Right cardiac atrium (tissue), 5 donors: ENCODE results near the gene WDR27. TPM values are rescaled to one million over a fixed set of nuclear protein-coding genes. Genes with fewer than 3 reads are reported as not detected.

Experiments used
- ATAC-seq, 2 donors: fragments of 200-7000 bp; cut with Tn5 transposase; one replicate each; pipeline versions ENCODE4 v1.8.0 to v1.9.1; 2020; ENCODE audit warnings: moderate library complexity in 2 of 2, mild to moderate bottlenecking in 1 of 2
- DNase-seq, 3 donors: peaks; one replicate each; pipeline ENCODE4 v3.0.0-alpha.2; 2020
- H3K27ac ChIP-seq: one replicate; pipeline ENCODE4 v1.5.1; 2013; ENCODE audit warnings: mild to moderate bottlenecking, low read length, control low read depth, moderate library complexity
- H3K27me3 ChIP-seq: one replicate; pipeline ENCODE4 v1.6.1; 2013; ENCODE audit not compliant: control insufficient read depth, insufficient read depth
- H3K4me1 ChIP-seq: one replicate; pipeline ENCODE4 v1.6.1; 2013; ENCODE audit warnings: low read length; ENCODE audit not compliant: control insufficient read depth, insufficient read depth
- H3K4me3 ChIP-seq: one replicate; pipeline ENCODE4 v1.5.1; 2013; ENCODE audit warnings: low read length, control low read depth
- H3K9me3 ChIP-seq: one replicate; pipeline ENCODE4 v1.6.1; 2013; ENCODE audit warnings: low read length; ENCODE audit not compliant: control insufficient read depth
- WGBS: extraction: QIAGEN DNeasy Blood & Tissue Kit; methylation state at CpG from one replicate; pipeline ENCODE4 v1.1.7; 2013; 5-methylcytosine and 5-hydroxymethylcytosine counted together
- intact Hi-C, 4 donors: fragments of 100-400 bp; cut with DNase I; formaldehyde crosslinking; loops; one replicate each; pipeline versions ENCODE4 v1.11.0 to v1.14.0; 2022 to 2023
- polyA plus RNA-seq: library from polyadenylated mRNA; stranded (reverse); fragments of 200-250 nt; gene quantifications from one replicate; pipeline ENCODE4 v1.2.3, GENCODE V29; 2013
- total RNA-seq, 4 donors: library from RNA; stranded (reverse); fragmentation: NEBNext Ultra II Directional; extraction: Animal tissue kit (Norgen Biotek cat#: 25700); gene quantifications; one replicate each; pipeline ENCODE4 v1.2.1, GENCODE V29; 2021
- donor health status: healthy with polysubstance abuse.
- donor health status: DM: no; HTN: yes; CAD: no.
- donor health status: DM: no; HTN: no; CAD: no.
- donor health status: DM: no; HTN: yes; CAD: no; lungs with severe emphysema.
- donor health status: DM: yes; HTN: yes; CAD: no.

The WDR27 gene
- total and polyA plus RNA-seq, 5 donors: 6.3 to 13.6 (median 11.1) TPM

- DNase-seq: no peak
- H3K9me3 ChIP-seq: no peaks in the 10 kb centered on the region
- intact Hi-C loops: no loop called here
- H3K4me3 ChIP-seq: no peak overlapping the region
- H3K4me1 ChIP-seq: no peaks in the 10 kb centered on the region
- no peak overlapping the region for H3K27ac ChIP-seq
- no peak for ATAC-seq
- H3K27me3 ChIP-seq: no peaks in the 10 kb centered on the region
- 92% methylated on average over 26 of the region's 26 CpGs for WGBS
These were observed 41.0 kb downstream of the WDR27 start for GRCh38 chr6:169660751-169661390.

- H3K4me3 ChIP-seq: no peak overlapping the region
- no peaks in the 10 kb centered on the region for H3K4me1 ChIP-seq
- H3K27ac ChIP-seq: no peak overlapping the region
- ATAC-seq (no peak), DNase-seq (peak in 1 of 3 donors; percentile 30)
- intact Hi-C loops: no loop called here
- no peaks in the 10 kb centered on the region for H3K27me3 ChIP-seq
- H3K9me3 ChIP-seq: no peaks in the 10 kb centered on the region
- 97% methylated on average over 26 of the region's 26 CpGs for WGBS
These were observed 41.8 kb downstream of the WDR27 start for GRCh38 chr6:169659820-169660610.

- DNase-seq (peak in 1 of 3 donors; percentile 28), ATAC-seq (no peak)
- H3K27ac ChIP-seq: no peak overlapping the region
- H3K4me3 ChIP-seq: no peak overlapping the region
- WGBS: 90% methylated on average over 13 of the region's 13 CpGs
- H3K4me1 ChIP-seq: no peaks in the 10 kb centered on the region
- intact Hi-C loops: no loop called here
- H3K9me3 ChIP-seq: no peaks in the 10 kb centered on the region
- no peaks in the 10 kb centered on the region for H3K27me3 ChIP-seq
These were observed 44.6 kb downstream of the WDR27 start for GRCh38 chr6:169657284-169657610.

GRCh38 chr6:169656546-169657283, 45.1 kb downstream of the WDR27 start:
- Histone ChIP-seq H3K27ac (no peak overlapping the region), H3K27me3 (no peaks in the 10 kb centered on the region), H3K4me1 (no peaks in the 10 kb centered on the region), H3K9me3 (no peaks in the 10 kb centered on the region), H3K4me3 (no peak overlapping the region)
- ATAC-seq: no peak
- 95% methylated on average over 23 of the region's 23 CpGs for WGBS
- intact Hi-C loops: no loop called here
- peak in 1 of 3 donors; percentile 41 for DNase-seq

GRCh38 chr6:169654598-169655391, 47.0 kb downstream of the WDR27 start:
- DNase-seq (peak; percentile 47 to 91 (median 75)), ATAC-seq (peak; percentile 98)
- intact Hi-C loops: no loop called here
- Histone ChIP-seq H3K27me3 (no peaks in the 10 kb centered on the region), H3K4me1 (no peaks in the 10 kb centered on the region), H3K4me3 (peak overlapping the region; percentile 43), H3K9me3 (no peaks in the 10 kb centered on the region), H3K27ac (peak overlapping the region; percentile 66)
- whole genome bisulfite sequencing: 56% methylated on average over 46 of the region's 46 CpGs

- no peaks in the 10 kb centered on the region for H3K27me3 ChIP-seq
- ATAC-seq (peak in 1 of 2 donors; percentile 18), DNase-seq (no peak)
- no peak overlapping the region for H3K4me3 ChIP-seq
- H3K9me3 ChIP-seq: no peaks in the 10 kb centered on the region
- WGBS: 79% methylated on average over 6 of the region's 6 CpGs
- no peak overlapping the region for H3K27ac ChIP-seq
- intact Hi-C loops: no loop called here
- H3K4me1 ChIP-seq: no peaks in the 10 kb centered on the region
These were observed 48.1 kb downstream of the WDR27 start for GRCh38 chr6:169653691-169654090.

- Histone ChIP-seq H3K4me1 (no peaks in the 10 kb centered on the region), H3K27ac (no peak overlapping the region), H3K4me3 (no peak overlapping the region), H3K9me3 (no peaks in the 10 kb centered on the region), H3K27me3 (no peaks in the 10 kb centered on the region)
- WGBS: 96% methylated on average over 11 of the region's 11 CpGs
- no peak for DNase-seq
- intact Hi-C loops: no loop called here
- ATAC-seq: no peak
These were observed 48.9 kb downstream of the WDR27 start for GRCh38 chr6:169652896-169653295.

- intact Hi-C loops: no loop called here
- ATAC-seq: no peak
- no peaks in the 10 kb centered on the region for H3K9me3 ChIP-seq
- DNase-seq: no peak
- no peak overlapping the region for H3K27ac ChIP-seq
- H3K27me3 ChIP-seq: no peaks in the 10 kb centered on the region
- no peaks in the 10 kb centered on the region for H3K4me1 ChIP-seq
- no peak overlapping the region for H3K4me3 ChIP-seq
- 87% methylated on average over 12 of the region's 12 CpGs for WGBS
These were observed 50.3 kb downstream of the WDR27 start for GRCh38 chr6:169651498-169651897.

GRCh38 chr6:169650959-169651292, 50.9 kb downstream of the WDR27 start:
- H3K4me1 ChIP-seq: no peaks in the 10 kb centered on the region
- no peaks in the 10 kb centered on the region for H3K9me3 ChIP-seq
- DNase-seq (no peak), ATAC-seq (no peak)
- 89% methylated on average over 6 of the region's 6 CpGs for WGBS
- no peaks in the 10 kb centered on the region for H3K27me3 ChIP-seq
- no peak overlapping the region for H3K4me3 ChIP-seq
- intact Hi-C loops: no loop called here
- H3K27ac ChIP-seq: no peak overlapping the region

- H3K27me3 ChIP-seq: no peaks in the 10 kb centered on the region
- intact Hi-C loops: no loop called here
- no peak overlapping the region for H3K4me3 ChIP-seq
- WGBS: 96% methylated on average over 3 of the region's 3 CpGs
- no peak for ATAC-seq
- DNase-seq: no peak
- H3K27ac ChIP-seq: no peak overlapping the region
- H3K9me3 ChIP-seq: no peaks in the 10 kb centered on the region
- H3K4me1 ChIP-seq: no peaks in the 10 kb centered on the region
These were observed 51.4 kb downstream of the WDR27 start for GRCh38 chr6:169650241-169650958.
